Measurements from ENCODE around the gene COMTD1.
"Not testable (repeated sequence)": the region's sequence is repeated elsewhere in the genome, so short reads cannot be mapped to it uniquely, and the experiment has no call there.

Gene COMTD1

DNA sequence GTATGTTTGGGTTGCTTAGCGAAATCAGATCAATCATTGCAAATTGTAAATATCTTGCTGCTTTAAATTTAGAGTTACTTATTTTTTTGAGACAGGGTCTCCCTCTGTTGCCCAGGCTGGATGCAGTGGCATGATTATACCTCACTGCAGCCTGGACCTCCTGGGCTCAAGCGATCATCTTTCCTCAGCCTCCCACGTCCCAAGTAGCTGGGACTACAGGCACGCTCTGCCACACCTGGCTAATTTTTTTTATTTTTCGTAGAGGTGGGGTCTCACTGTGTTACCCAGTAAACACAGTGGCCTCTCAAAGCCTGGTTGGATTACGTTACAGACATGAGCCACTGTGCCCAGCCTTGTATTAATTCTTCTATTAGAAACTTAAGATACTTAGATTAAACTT, 23.4 kb downstream of the COMTD1 start:
- DNase-seq = no peak

GRCh38 chr10:75211007-75211691, 24.6 kb downstream of the COMTD1 start:
- DNase-seq = no peak

DNA sequence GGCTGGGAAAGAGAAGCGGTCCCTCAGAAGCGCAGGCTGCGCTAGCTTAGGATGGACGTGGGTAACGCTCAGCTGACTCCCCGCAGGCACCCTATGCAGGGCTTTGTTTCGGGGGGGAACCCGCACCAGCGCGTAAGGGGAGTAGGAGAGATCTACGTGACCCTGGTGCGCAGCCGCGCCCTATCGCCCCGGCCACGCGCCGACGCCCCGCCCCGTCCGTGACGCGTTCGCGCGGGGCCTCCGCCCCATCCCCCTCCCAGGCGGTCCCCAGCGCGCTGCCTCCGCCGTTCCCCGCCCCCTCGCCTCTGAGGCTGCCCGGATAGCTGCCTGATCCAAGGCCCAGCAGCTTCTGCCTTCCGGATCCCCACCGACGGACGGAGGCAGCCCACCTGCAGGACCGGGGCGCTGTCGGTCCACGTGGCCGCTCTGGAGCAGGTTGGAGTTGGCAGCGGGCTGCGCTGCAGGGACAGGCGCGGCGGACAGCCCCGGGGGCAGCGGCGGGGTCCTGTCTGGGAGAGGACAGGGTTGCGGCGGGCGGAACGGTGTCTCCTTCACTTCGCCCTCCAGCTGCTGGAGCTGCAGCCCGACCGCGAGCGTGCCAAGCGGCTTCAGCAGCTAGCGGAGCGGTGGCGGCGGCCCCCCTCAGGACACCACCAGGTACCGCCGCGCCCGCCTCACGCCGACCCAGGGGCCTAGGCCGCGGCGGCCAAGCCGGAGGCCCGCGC, 25.3 kb downstream of the COMTD1 start, which contains the start of gene VDAC2:
Gene VDAC2 (plus strand): TSS at position 515 of the 725 bp plus-strand sequence. CDS start 363 bp downstream, outside the sequence.
- DNase-seq = peak; percentile 94

GRCh38 chr10:75209921-75210281, 25.9 kb downstream of the COMTD1 start:
- peak; percentile 61 for DNase-seq

- no peak for DNase-seq
Observed at GRCh38 chr10:75209086-75209920, 26.5 kb downstream of the COMTD1 start.

DNA sequence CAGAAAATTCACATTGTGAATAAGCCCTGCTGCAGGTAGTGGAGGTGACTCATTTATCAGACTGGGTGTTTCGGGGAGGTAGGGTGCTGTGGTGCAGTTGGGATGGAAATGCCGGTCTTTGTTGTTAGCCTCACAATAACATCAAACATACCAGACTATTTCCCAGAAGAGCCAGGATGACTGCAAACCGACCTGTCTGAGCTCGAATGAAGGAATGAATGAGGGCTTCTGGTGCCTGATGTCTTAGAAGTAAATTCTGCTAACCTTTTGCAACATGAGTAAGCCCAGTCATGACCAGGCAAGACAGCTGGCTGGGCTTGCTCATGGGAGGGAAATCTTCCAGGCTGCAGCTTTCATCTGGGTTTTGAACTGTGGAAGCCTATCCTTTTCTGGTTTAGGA, 27.6 kb downstream of the COMTD1 start:
- DNase-seq = no peak

GRCh38 chr10:75207857-75208144, 28.0 kb downstream of the COMTD1 start:
- DNase-seq = no peak

DNA sequence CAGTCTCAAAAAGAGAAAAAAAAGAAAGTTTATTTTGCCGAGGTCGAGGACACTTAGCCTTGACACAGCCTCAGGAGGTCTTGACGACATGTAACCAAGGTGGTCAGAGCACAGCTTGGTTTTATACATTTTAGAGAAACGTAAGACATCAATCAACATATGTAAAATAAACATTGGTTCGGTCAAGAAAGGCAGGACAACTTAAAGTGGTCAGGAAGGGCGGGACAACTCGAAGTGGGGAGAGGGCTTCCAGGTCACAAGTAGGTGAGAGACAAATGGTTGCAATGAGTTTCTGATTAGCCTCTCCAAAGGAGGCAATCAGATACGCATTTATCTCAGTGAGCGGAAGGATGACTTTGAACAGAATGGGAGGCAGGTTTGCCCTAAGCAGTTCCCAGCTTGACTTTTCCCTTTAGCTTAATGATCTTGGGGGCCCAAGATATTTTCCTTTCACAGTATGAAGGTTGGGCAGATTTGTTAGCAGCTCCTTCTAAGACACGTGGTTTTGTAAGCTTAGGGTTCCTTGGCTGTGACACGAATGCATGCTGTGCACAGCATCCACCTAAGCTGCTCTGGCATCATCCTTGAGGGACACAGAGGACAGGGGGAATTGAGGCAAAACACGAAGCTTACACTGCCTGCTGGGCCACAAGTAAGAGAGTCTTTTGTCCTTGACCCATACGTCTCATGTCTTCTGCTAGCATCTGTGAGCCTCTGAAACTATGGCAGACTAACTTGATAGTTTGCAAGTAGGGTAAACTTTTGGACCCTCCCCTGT, 28.5 kb downstream of the COMTD1 start:
- no peak for DNase-seq

- DNase-seq = not testable (repeated sequence)
Observed at GRCh38 chr10:75206638-75207037, 29.1 kb downstream of the COMTD1 start.

DNA sequence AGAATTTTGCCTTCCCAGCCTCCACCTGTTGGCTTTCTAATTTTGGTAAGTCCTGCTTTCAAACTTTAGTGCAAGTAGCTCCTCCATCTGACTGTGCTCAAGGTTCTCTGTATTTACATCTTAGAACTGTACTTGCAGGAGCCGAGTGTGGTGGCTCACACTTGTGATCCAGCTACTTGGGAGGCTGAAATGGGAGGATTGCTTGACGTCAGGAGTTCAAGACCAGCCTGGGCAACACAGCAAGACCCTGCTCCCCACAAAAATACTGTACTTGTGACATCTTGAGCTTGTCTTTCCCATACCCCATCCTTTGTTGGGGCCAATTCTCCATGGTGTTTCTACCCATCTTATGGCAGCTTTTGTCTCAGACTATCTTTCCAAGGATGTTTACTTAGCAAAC, 29.8 kb downstream of the COMTD1 start:
- DNase-seq = no peak

GRCh38 chr10:75203724-75204123, 32.0 kb downstream of the COMTD1 start:
- DNase-seq = no peak

- not testable (repeated sequence) for DNase-seq
Observed at GRCh38 chr10:75203046-75203620, 32.6 kb downstream of the COMTD1 start.

DNA sequence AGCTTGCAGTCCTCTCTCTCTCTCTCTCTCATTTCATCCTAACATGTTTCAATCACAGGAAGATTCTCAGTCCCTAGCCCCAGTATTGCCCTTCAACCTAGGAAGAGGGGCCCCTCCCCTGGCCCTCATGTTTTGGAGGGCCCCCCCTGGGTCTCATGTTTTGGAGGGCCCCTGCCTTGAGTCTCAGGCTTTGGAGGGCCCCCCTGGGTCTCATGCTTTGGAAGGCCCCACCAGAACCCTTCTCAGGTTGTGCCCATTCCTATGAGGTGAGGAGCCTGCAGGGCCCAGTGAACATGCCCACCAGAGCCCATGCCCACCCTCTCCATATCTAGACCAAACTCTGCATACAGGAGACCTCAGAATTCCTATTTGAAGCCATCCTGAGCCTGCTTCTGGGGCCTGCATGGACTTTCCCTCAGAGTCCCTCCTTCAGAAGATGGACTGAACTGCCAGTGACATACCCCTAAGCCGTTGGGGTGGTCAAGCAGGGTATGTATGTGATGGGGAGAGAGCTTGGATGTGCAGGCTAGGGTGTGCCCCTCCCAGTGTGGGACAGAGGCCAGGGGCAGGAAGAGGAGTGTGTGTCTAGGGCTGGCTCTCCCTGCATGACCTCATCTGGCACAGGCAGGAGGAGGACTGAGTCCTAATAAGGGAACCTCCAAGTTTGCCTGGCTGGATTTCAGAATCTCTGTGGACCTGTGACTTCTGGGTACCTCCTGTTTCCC, 33.3 kb downstream of the COMTD1 start:
- DNase-seq = no peak

DNA sequence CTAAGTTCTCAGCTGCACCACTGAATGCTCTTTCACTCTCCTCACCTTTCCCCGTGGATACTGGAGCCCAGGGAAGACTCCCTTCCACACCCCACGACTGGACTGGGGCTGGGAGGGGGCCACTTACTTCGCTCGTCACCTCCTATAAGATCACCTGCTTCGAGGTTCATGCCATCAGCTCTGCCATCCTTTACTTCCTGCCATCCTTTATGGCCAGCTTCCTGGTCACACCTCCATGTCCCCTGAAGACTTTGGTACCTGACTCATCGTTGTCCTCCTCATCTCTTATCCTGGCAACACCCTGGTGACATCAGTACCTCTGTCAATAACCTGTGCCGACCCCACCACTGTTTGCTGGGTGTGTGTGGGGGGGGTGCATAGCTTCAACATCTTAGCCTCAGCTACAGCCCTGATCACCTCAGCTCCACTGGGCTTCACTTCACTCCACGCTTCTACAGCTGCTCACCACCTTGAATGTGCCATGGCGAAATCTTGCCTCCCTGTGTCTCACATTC, 33.9 kb downstream of the COMTD1 start:
- no peak for DNase-seq

DNA sequence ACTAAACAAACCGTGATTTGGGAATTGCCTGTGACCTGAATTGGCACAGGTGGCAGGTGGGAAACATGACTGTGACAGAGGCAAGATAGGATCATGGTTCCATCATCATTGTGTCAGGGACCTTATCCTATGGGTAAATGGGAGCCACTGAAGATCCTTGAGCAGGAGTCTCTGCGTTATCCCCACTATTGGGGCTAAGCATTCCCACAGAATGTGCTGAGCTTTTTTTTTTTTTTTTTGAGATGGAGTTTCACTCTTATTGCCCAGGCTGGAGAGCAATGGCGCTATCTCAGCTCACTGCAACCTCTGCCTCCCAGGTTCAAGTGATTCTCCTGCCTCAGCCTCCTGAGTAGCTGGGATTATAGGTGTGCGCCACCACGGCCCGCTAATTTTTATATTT, 35.8 kb downstream of the COMTD1 start:
- not testable (repeated sequence) for DNase-seq

GRCh38 chr10:75197906-75198305, 37.9 kb downstream of the COMTD1 start:
- DNase-seq = no peak

DNA sequence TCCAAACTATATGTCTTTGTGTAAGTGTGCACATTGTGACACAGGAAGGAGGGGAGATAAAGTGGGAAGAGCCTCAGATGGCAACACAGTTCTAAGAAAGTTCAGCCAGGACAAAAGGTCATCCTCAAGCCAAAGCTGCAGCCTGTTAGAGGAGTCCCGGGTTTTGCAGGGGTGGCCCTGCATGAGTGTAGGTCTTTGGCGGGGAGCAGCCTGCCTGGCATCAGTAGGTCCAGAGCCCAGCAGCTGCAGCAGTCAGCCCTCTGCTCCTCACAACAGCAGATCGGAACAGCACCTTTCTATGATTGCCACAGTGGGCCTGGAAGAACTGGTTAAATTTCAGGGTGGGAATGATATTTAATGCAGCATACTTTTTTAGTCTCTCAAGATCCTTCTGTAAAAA, 38.7 kb downstream of the COMTD1 start:
- DNase-seq = no peak

GRCh38 chr10:75195035-75195763, 40.6 kb downstream of the COMTD1 start:
- DNase-seq = no peak

GRCh38 chr10:75194625-75195024, 41.1 kb downstream of the COMTD1 start:
- DNase-seq = not testable (repeated sequence)

DNA sequence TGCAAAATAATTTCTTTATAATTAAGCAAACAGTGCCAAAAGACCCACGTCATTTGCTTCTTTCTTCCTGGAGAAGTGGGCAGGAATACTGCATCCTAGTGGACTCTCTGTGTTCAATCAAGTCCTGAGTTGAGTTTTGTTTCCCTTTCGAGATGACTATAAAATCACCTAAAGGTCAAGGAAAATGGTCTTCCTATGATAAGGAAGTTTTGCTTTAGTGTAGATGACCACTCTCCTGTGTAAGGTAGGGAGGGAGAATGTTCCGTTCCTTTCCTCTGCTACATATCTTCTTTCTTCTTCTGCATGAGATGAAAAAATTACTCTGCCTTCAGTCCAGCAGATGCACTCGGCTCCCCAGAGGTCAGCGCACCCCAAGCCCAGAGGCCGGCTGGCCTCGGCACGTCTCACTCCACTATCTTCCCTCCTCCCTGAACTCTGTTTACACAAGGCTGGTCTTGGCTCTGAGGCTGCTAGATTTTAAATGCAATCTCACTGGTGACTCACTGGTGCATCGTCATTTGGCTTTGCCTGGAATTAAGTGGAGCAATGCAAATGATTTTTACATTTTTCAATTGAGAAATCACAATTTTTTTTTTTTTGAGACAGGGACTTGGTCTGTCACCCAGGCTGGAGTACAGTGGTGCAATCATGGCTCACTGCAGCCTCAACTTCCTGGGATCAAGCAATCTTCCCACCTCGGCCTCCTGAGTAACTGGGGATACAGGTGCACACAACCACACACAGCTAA, 43.8 kb downstream of the COMTD1 start:
- DNase-seq = no peak

Measured in T-helper 9 cell (primary cell).